Aorta (tissue), 5 donors: ENCODE results near the gene ACOT7. TPM values are rescaled to one million over a fixed set of nuclear protein-coding genes. Genes with fewer than 3 reads are reported as not detected.

Experiments used
- ATAC-seq: fragments of 200-7000 bp; cut with Tn5 transposase; one replicate; pipeline ENCODE4 v1.9.1; 2022; ENCODE audit warnings: moderate library complexity; ENCODE audit not compliant: low FRiP score
- DNase-seq, 2 donors: peaks; one replicate each; pipeline ENCODE4 v3.0.0-alpha.2; 2020
- H3K27ac ChIP-seq, 2 donors: one replicate each; pipeline ENCODE4 v1.5.1; 2013; ENCODE audit warnings: low read length in 2 of 2, mild to moderate bottlenecking in 2 of 2, moderate library complexity in 2 of 2, control low read depth in 1 of 2, inconsistent platforms in 1 of 2, low read depth in 1 of 2
- H3K27me3 ChIP-seq, 2 donors: one replicate each; pipeline ENCODE4 v1.6.1; 2013; ENCODE audit warnings: control low read depth in 1 of 2, low read length in 1 of 2, mild to moderate bottlenecking in 1 of 2, moderate library complexity in 1 of 2; ENCODE audit not compliant: insufficient read depth in 2 of 2, control insufficient read depth in 1 of 2
- H3K36me3 ChIP-seq, 2 donors: one replicate each; pipeline ENCODE4 v1.6.1; 2013; ENCODE audit warnings: control low read depth in 1 of 2, low read length in 1 of 2, mild to moderate bottlenecking in 1 of 2; ENCODE audit not compliant: insufficient read depth in 2 of 2, control insufficient read depth in 1 of 2
- H3K4me1 ChIP-seq, 2 donors: one replicate each; pipeline ENCODE4 v1.6.1; 2013; ENCODE audit warnings: low read length in 2 of 2, control low read depth in 1 of 2, mild to moderate bottlenecking in 1 of 2, moderate library complexity in 1 of 2; ENCODE audit not compliant: insufficient read depth in 2 of 2, control insufficient read depth in 1 of 2
- H3K4me3 ChIP-seq, 2 donors: one replicate each; pipeline ENCODE4 v1.5.1; 2013; ENCODE audit warnings: low read length in 2 of 2, control low read depth in 1 of 2, mild to moderate bottlenecking in 1 of 2
- H3K9me3 ChIP-seq: one replicate; pipeline ENCODE4 v1.6.1; 2013; ENCODE audit warnings: mild to moderate bottlenecking, low read length; ENCODE audit not compliant: control insufficient read depth
- WGBS, 2 donors: extraction: QIAGEN DNeasy Blood & Tissue Kit; methylation state at CpG; one replicate each; pipeline ENCODE4 v1.1.7; 2013; 5-methylcytosine and 5-hydroxymethylcytosine counted together
- intact Hi-C, 2 donors: fragments of 100-400 bp; cut with DNase I; formaldehyde crosslinking; loops; one replicate each; pipeline versions ENCODE4 v1.14.2 to v1.15.0; 2022
- polyA plus RNA-seq, 2 donors: library from polyadenylated mRNA; stranded (reverse); fragments of 200-250 nt; gene quantifications; one replicate each; pipeline ENCODE4 v1.2.3, GENCODE V29; 2013
- total RNA-seq, 2 donors: library from RNA; stranded (reverse); fragmentation: NEBNext Ultra II Directional; extraction: Animal tissue kit (Norgen Biotek cat#: 25700); gene quantifications; one replicate each; pipeline ENCODE4 v1.2.1, GENCODE V29; 2021
- donor health status: healthy with polysubstance abuse.
- donor health status: Bipolar disorder and iron deficiency.
- donor health status: DM: no; HTN: no; CAD: no.
- donor health status: DM: no; HTN: no; CAD: no.
- donor health status: DM: yes; HTN: yes; CAD: no.

The ACOT7 gene
- total and polyA plus RNA-seq, 4 donors: 12.5 to 22.6 (median 17.6) TPM

DNA sequence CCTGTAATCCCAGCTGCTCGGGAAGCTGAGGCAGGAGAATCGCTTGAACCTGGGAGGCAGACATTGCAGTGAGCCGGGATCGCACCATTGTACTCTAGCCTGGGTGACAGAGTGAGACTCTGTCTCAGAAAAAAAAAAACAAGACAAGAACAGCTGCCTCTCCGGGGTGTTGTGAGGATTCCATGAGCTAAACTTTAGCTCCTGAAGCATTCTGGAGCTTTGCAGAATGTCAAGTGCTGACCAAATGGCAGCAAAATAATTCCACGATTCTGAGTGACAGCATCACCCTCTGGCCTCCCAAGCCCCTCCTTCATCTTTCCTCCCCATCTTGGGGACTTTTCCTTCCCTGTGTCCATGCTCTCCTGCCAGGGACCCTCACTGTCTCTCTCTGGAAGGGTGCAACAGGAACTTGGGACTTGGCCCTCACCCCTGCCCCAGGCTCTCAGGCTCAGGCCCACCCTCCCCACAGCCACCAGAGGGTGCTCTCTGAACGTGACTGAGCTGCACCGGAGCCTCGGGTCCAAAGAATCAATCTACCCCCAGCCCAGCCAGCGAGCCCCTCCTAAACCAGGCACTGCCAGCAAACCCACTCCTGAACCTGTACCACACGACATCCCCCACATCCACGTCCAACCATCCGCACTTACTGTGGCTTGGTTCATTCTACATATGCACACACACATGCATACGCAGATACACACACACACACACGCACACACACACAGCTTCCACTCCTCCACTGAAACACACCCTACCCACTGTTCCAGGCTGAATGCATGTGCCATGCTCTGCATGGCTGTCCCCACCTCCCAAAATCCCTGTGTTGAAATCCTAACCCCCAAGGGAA lies 45.7 kb downstream of the ACOT7 start:
- ATAC-seq (no peak), DNase-seq (no peak)
- no peaks in the 10 kb centered on the region for H3K27me3 ChIP-seq
- H3K4me1 ChIP-seq: no peaks in the 10 kb centered on the region
- no peak overlapping the region for H3K27ac ChIP-seq
- intact Hi-C loops: no loop called here
- H3K9me3 ChIP-seq: no peaks in the 10 kb centered on the region
- WGBS, 2 donors: 89 to 90% methylated on average over 15 of the region's 15 CpGs
- no peak overlapping the region for H3K4me3 ChIP-seq
- H3K36me3 ChIP-seq: no peaks in the 10 kb centered on the region

DNA sequence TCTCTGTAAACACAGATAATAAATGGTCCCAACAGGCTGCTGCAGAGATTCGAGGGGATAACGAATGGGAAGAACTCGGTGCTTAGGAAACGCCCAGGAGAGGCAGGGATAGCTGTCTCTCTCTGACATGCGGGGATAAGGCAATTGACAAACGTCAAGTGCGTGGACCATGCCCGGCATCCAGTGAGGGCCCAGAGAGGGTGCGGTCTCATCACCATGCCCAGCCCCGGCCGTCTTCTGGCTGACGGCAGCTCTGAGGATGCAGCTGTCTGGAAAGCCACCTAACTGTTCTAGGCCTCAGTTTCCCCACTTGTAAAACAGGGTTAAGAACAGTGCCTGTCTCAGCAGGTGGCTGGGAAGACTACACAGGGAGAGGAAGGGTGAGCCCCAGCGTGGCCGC lies 48.1 kb downstream of the ACOT7 start:
- H3K27me3 ChIP-seq: no peaks in the 10 kb centered on the region
- WGBS, 2 donors: 93 to 95% methylated on average over 14 of the region's 14 CpGs
- ATAC-seq: no peak

DNA sequence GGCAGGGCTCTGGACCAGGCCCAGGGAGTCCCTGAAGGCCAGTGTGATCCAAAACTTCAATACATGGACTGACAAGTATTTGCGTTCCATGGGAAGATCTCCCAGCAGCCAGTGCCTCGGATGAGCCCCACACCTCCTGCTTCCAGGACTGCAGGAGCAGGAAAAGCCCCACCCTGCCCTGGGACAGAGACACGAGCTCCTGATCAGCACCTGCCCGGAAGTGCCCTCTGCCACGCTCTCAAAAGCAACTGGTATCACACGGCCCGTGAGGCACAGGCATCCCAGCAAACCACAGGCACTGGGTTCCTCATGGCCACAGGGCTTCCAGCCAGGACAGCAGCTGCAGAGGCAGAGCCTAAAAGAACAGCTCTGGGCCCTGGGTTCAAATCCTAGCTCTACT lies 48.6 kb downstream of the ACOT7 start:
- 93 to 94% methylated on average over 7 of the region's 7 CpGs for WGBS, 2 donors

More for the DNA sequence above, 48.1 kb downstream of the ACOT7 start:
- Histone ChIP-seq H3K4me1 (no peaks in the 10 kb centered on the region), H3K27ac (no peak overlapping the region), H3K36me3 (no peaks in the 10 kb centered on the region), H3K9me3 (no peaks in the 10 kb centered on the region), H3K4me3 (no peak overlapping the region)
- DNase-seq: no peak
- intact Hi-C loops: loop anchor here in 1 of 2 donors (2.0 kb wide), 1 partner anchor 99 kb away; no protein-coding TSS in a partner anchor

DNA sequence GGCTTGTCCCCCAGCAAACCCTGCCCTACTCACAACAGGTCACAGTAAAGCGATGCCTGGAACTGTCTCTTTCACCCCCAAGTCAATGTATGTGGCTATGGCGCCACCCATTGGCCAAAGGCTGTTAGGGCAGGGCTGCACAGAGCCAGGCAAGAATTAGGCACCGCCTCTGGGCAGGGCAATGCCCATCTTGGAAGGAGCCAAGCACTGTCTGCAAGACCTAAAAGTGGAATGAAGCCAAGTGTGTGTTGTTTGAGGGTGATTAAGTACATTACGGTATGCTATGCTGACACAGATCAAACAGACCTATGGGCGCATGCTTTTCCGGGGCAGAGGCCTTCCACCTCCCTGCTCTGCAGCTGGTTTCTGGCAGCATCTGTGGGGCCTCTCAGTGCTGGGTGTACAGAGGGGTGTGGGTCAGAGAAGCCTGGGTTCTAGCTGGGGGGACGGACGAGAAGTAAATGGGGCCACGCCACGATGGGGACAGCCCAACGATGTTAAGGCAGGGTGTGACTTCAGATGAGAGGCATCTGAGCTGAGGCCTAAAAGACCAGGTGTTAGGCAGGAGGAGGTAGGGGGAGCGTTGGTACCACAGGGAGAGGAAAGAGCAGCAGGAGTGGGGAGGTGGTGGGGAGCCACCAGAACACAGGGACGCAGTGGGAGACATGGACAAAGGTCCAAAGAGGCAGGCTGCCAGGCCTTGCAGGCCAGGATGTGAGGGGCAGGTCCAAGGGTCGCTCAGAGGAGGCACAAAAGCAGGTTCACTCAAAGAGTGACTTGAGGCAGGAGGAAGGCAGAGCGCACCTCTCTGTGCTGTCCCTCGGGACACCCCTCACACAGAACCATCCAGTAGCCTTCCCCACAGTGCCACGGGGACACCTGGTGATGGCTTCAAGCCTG lies 49.8 kb downstream of the ACOT7 start:
- Histone ChIP-seq H3K27ac (no peak overlapping the region), H3K27me3 (no peaks in the 10 kb centered on the region), H3K4me3 (no peak overlapping the region), H3K36me3 (no peaks in the 10 kb centered on the region), H3K9me3 (no peaks in the 10 kb centered on the region), H3K4me1 (no peaks in the 10 kb centered on the region)
- intact Hi-C loops: loop anchor here (2.0 to 5.0 kb wide), 2 partner anchors 96 to 97 kb away; no protein-coding TSS in a partner anchor
- ATAC-seq (peak; percentile 83), DNase-seq (peak in 1 of 2 donors; percentile 65)
- 66 to 71% methylated on average over 17 of the region's 17 CpGs for WGBS, 2 donors

More for the DNA sequence above, 48.6 kb downstream of the ACOT7 start:
- H3K4me1 ChIP-seq: no peaks in the 10 kb centered on the region
- DNase-seq (no peak), ATAC-seq (no peak)
- no peak overlapping the region for H3K4me3 ChIP-seq
- no peaks in the 10 kb centered on the region for H3K9me3 ChIP-seq
- intact Hi-C loops: loop anchor here in 1 of 2 donors (2.0 kb wide), 1 partner anchor 98 kb away; no protein-coding TSS in a partner anchor
- H3K36me3 ChIP-seq: no peaks in the 10 kb centered on the region
- no peaks in the 10 kb centered on the region for H3K27me3 ChIP-seq
- H3K27ac ChIP-seq: no peak overlapping the region

DNA sequence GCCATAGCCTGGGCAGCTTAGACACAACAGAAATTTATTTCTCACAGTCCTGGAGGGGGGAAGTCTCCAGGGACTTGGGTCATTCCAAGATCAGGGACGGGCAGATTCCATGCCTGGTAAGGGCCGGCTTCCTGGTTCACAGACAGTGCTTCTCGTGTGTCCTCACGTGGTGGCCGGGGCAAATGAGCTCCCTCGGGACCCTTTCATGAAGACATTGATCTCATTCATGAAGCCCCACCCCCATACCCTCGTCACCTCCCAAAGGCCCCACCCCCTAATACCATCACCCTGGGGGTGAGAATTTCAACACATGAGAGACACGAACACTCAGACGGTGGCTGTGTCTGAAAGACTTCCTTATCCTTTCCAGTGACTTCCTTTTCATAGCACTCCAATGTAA lies 51.5 kb downstream of the ACOT7 start:
- Histone ChIP-seq H3K36me3 (no peaks in the 10 kb centered on the region), H3K9me3 (no peaks in the 10 kb centered on the region), H3K27me3 (no peaks in the 10 kb centered on the region), H3K4me3 (no peak overlapping the region), H3K27ac (no peak overlapping the region), H3K4me1 (no peaks in the 10 kb centered on the region)
- 52 to 61% methylated on average over 9 of the region's 9 CpGs for WGBS, 2 donors
- ATAC-seq (no peak), DNase-seq (no peak)
- intact Hi-C loops: loop anchor here in 1 of 2 donors (5.0 kb wide), 1 partner anchor 95 kb away; no protein-coding TSS in a partner anchor

DNA sequence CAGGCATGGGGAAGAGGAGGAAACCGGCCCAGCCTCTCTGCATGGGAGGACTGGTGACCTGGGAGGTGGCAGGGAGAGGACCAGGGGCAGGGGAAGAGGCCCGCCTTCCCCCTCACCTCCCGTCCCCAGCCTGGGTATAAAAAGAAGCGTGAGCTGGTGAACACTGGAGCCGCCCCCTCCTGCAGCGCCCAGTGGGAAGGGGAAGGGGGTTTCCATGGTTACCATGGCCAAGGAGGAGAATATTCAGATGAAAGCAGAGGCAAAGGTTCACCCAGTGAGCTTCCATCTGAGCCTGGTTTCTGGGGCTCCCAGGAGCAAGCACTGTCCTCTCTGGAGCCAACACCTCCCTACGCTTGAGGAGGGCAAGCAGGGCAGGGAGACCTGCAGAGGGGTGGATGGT lies 54.9 kb downstream of the ACOT7 start:
- no peak overlapping the region for H3K27ac ChIP-seq
- intact Hi-C loops: no loop called here
- H3K36me3 ChIP-seq: no peaks in the 10 kb centered on the region
- no peak for DNase-seq
- ATAC-seq: no peak
- H3K4me1 ChIP-seq: no peaks in the 10 kb centered on the region
- no peak overlapping the region for H3K4me3 ChIP-seq
- WGBS, 2 donors: 92 to 95% methylated on average over 6 to 7 of the region's 7 CpGs
- H3K9me3 ChIP-seq: no peaks in the 10 kb centered on the region
- no peaks in the 10 kb centered on the region for H3K27me3 ChIP-seq

DNA sequence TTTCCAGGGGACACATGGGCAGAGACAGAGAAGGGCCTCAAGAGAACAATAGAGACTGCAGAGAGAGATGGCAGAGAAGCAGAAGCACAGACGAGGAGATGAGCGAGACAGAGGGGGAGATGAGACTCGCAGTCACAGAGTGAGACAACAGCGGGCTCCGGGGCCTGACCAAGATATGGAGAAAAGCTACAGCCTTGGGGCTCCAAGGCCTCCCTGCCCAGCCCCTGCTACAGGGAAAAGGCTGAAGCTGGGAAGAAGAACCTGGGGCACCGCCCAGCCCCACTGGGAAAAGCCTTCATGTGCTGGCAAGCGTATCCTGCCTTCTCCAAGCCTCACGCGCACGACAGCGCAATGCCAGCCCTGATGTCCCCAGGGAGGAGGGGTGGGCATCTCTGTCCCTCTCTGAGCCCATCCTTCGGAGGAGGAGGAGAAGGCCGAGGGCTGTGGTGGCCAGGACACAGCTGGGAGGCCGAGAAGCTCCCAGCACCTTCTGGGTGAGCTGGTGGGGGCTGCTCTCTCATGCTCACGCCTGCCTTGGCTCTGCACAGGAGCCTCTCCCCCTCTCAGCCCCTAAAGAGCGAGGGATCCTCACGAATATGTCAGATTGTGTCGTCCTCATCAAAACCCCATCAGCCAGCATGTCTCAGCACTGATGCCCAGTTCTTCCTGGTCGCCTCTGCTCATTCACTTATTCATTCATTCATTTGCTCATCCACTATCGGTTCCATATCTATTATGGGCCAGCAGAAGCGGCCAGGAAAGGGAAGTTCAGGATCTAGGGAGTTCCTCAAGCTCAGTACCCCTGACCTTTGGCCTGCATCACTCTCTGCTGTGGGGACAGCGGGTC lies 56.6 kb downstream of the ACOT7 start:
- Histone ChIP-seq H3K27ac (no peak overlapping the region), H3K4me3 (no peak overlapping the region), H3K27me3 (no peaks in the 10 kb centered on the region), H3K9me3 (no peaks in the 10 kb centered on the region), H3K4me1 (no peaks in the 10 kb centered on the region), H3K36me3 (no peaks in the 10 kb centered on the region)
- 95 to 96% methylated on average over 22 of the region's 22 CpGs for WGBS, 2 donors
- ATAC-seq: no peak
- no peak for DNase-seq
- intact Hi-C loops: no loop called here
